H1 (cell line): ENCODE measurements around the gene HTN3. TPM values are rescaled to one million over a fixed set of nuclear protein-coding genes. Genes with fewer than 3 reads are reported as not detected.

Source experiments
- CTCF ChIA-PET: fragments of 300-600 bp; sonication (Branson Sonifier 250); formaldehyde crosslinking; loops from one replicate; lab custom pipeline; 2021; ENCODE audit not compliant: partially characterized antibody; lab: Charles Lee
- POLR2A ChIA-PET: fragments of 300-600 bp; sonication (Branson Sonifier 250); formaldehyde crosslinking; loops from one replicate; lab custom pipeline; 2021; ENCODE audit warnings: inconsistent platforms; ENCODE audit not compliant: partially characterized antibody; lab: Charles Lee
- DNase-seq, 2 experiments: peaks; one replicate each; pipeline versions ENCODE4 v3.0.0 to v3.0.0-alpha.2; 2010 to 2022; ENCODE audit warnings: low spot score in 2 of 2, low read depth in 1 of 2, mixed read lengths in 1 of 2
- FAIRE-seq: peaks from 2 replicates; lab custom pipeline; 2011; peaks lifted over from hg19 to GRCh38; lab: Jason Lieb, UNC
- H2AFZ ChIP-seq: 2 replicates; pipeline ENCODE4 v1.8.1; 2012; ENCODE audit warnings: low read length, inconsistent platforms
- H2AK5ac ChIP-seq: 2 replicates; pipeline ENCODE4 v1.6.1; 2013; ENCODE audit warnings: low read depth, low read length
- H2BK120ac ChIP-seq: replicated peaks from 2 replicates; pipeline ENCODE3; 2013; ENCODE audit warnings: low read depth, low read length, inconsistent platforms
- H2BK12ac ChIP-seq: 2 replicates; pipeline ENCODE4 v1.6.1; 2013; ENCODE audit warnings: low read depth, low read length
- H2BK15ac ChIP-seq: 2 replicates; pipeline ENCODE4 v1.6.1; 2013; ENCODE audit warnings: low read length
- H2BK20ac ChIP-seq: 2 replicates; pipeline ENCODE4 v1.6.1; 2013; ENCODE audit warnings: low read length
- H2BK5ac ChIP-seq: 2 replicates; pipeline ENCODE4 v1.6.1; 2013; ENCODE audit warnings: low read depth, low read length
- H3K14ac ChIP-seq: 2 replicates; pipeline ENCODE4 v1.6.1; 2013; ENCODE audit warnings: inconsistent platforms; ENCODE audit not compliant: insufficient read length
- H3K18ac ChIP-seq: 2 replicates; pipeline ENCODE4 v1.6.1; 2013; ENCODE audit warnings: low read length; ENCODE audit errors: extremely low read depth
- H3K23ac ChIP-seq: 2 replicates; pipeline ENCODE4 v1.6.1; 2013; ENCODE audit warnings: inconsistent platforms; ENCODE audit not compliant: insufficient read length
- H3K23me2 ChIP-seq: 2 replicates; pipeline ENCODE4 v1.6.1; 2013; ENCODE audit warnings: low read depth, low read length
- H3K27ac ChIP-seq: 2 replicates; pipeline ENCODE4 v1.6.1; 2011; ENCODE audit warnings: low read depth, low read length, inconsistent platforms
- H3K27me3 ChIP-seq, 4 experiments: replicated peaks in 1 of 4; 1 replicate in 1 of 4; 2 replicates in 3 of 4; pipeline versions ENCODE4 v1.6.1 to v1.8.1; 2011 to 2013; ENCODE audit warnings: low read length in 3 of 4, mild to moderate bottlenecking in 3 of 4, inconsistent platforms in 2 of 4, mixed read lengths in 2 of 4, moderate library complexity in 1 of 4; ENCODE audit not compliant: control insufficient read depth in 3 of 4, insufficient read depth in 3 of 4; ENCODE audit errors: extremely low read depth in 1 of 4
- H3K36me3 ChIP-seq, 4 experiments: 2 replicates each; pipeline versions ENCODE4 v1.6.1 to v1.8.1; 2011 to 2013; ENCODE audit warnings: mild to moderate bottlenecking in 4 of 4, low read length in 3 of 4, moderate library complexity in 2 of 4, control low read depth in 1 of 4, inconsistent platforms in 1 of 4; ENCODE audit not compliant: insufficient read depth in 4 of 4, control insufficient read depth in 2 of 4
- H3K4ac ChIP-seq: replicated peaks from 2 replicates; pipeline ENCODE3; 2013; ENCODE audit warnings: low read length, low read depth, mixed read lengths, inconsistent platforms; ENCODE audit not compliant: insufficient read length
- H3K4me1 ChIP-seq, 4 experiments: replicated peaks in 1 of 4; 1 replicate in 1 of 4; 2 replicates in 3 of 4; pipeline versions ENCODE4 v1.6.1 to v1.8.1; 2011 to 2013; ENCODE audit warnings: low read length in 3 of 4, inconsistent platforms in 2 of 4, mixed read lengths in 1 of 4; ENCODE audit not compliant: insufficient read depth in 4 of 4, control insufficient read depth in 3 of 4
- H3K4me2 ChIP-seq, 2 experiments: 2 replicates each; pipeline versions ENCODE4 v1.6.1 to v1.8.1; 2011 to 2013; ENCODE audit warnings: low read depth in 2 of 2, low read length in 2 of 2, control low read depth in 1 of 2, inconsistent platforms in 1 of 2, mild to moderate bottlenecking in 1 of 2; ENCODE audit not compliant: insufficient read depth in 1 of 2
- H3K4me3 ChIP-seq, 4 experiments: fragments of 200-600, 300-600 bp in 1 of 4; sonication (generic), shearing (Covaris generic), sonication (Bioruptor Twin) in 1 of 4; 2 replicates each; pipeline versions ENCODE4 v1.5.1 to v1.8.1; 2011 to 2016; ENCODE audit warnings: low read length in 4 of 4, low read depth in 3 of 4, control low read depth in 2 of 4, inconsistent platforms in 2 of 4, mild to moderate bottlenecking in 2 of 4, mixed read lengths in 1 of 4, moderate library complexity in 1 of 4; ENCODE audit not compliant: insufficient read depth in 2 of 4; ENCODE audit errors: extremely low read depth in 1 of 4
- H3K56ac ChIP-seq: replicated peaks from 2 replicates; pipeline ENCODE3; 2013; ENCODE audit warnings: low read depth, mild to moderate bottlenecking, mixed read lengths, low read length, inconsistent platforms; ENCODE audit not compliant: insufficient read length
- H3K79me1 ChIP-seq: 2 replicates; pipeline ENCODE4 v1.6.1; 2013; ENCODE audit warnings: low read depth, low read length, control low read depth
- H3K79me2 ChIP-seq, 2 experiments: 2 replicates each; pipeline versions ENCODE4 v1.6.1 to v1.8.1; 2012 to 2013; ENCODE audit warnings: low read length in 2 of 2, mild to moderate bottlenecking in 2 of 2, inconsistent platforms in 1 of 2; ENCODE audit not compliant: insufficient read depth in 2 of 2, control insufficient read depth in 1 of 2
- H3K9ac ChIP-seq, 4 experiments: replicated peaks in 1 of 4; 1 replicate in 1 of 4; 2 replicates in 3 of 4; pipeline versions ENCODE4 v1.6.1 to v1.8.1; 2011 to 2013; ENCODE audit warnings: low read depth in 3 of 4, low read length in 3 of 4, control low read depth in 2 of 4, mild to moderate bottlenecking in 2 of 4, moderate library complexity in 2 of 4, inconsistent platforms in 1 of 4; ENCODE audit errors: extremely low read depth in 1 of 4
- H3K9me3 ChIP-seq, 2 experiments: 2 replicates each; pipeline versions ENCODE4 v1.6.1 to v1.8.1; 2012 to 2013; ENCODE audit warnings: mild to moderate bottlenecking in 2 of 2, moderate library complexity in 2 of 2, control low read depth in 1 of 2, inconsistent platforms in 1 of 2, low read depth in 1 of 2, low read length in 1 of 2, mixed read lengths in 1 of 2; ENCODE audit not compliant: insufficient read depth in 2 of 2
- H4K20me1 ChIP-seq, 2 experiments: replicated peaks in 1 of 2; 2 replicates each; pipeline versions ENCODE3 to v1.8.1; 2011 to 2013; ENCODE audit warnings: inconsistent platforms in 2 of 2, low read length in 2 of 2, mild to moderate bottlenecking in 1 of 2; ENCODE audit not compliant: insufficient read depth in 2 of 2, control insufficient read depth in 1 of 2
- H4K5ac ChIP-seq: 2 replicates; pipeline ENCODE4 v1.6.1; 2013; ENCODE audit warnings: low read length, low read depth, mixed read lengths, inconsistent platforms; ENCODE audit not compliant: insufficient read length
- H4K8ac ChIP-seq: 2 replicates; pipeline ENCODE4 v1.8.0; 2013; ENCODE audit warnings: mild to moderate bottlenecking, moderate library complexity, low read length, inconsistent platforms; ENCODE audit not compliant: insufficient read depth; ENCODE audit errors: extremely low read depth
- H4K91ac ChIP-seq: replicated peaks from 2 replicates; pipeline ENCODE3; 2013; ENCODE audit warnings: low read length, mixed read lengths, inconsistent platforms; ENCODE audit not compliant: insufficient read length
- BACH1 ChIP-seq: IDR thresholded peaks from 2 replicates; pipeline ENCODE4 v1.6.1; 2012; ENCODE audit warnings: low read length, improper control_type of control experiment
- BRCA1 ChIP-seq: IDR thresholded peaks from 2 replicates; pipeline ENCODE4 v1.6.1; 2012; ENCODE audit warnings: low read depth, low read length, improper control_type of control experiment
- EP300 ChIP-seq, 2 experiments: IDR thresholded peaks; 1 replicate in 1 of 2; 2 replicates in 1 of 2; pipeline ENCODE4 v1.6.1; 2011 to 2012; ENCODE audit warnings: low read depth in 2 of 2, low read length in 2 of 2, mild to moderate bottlenecking in 2 of 2, borderline replicate concordance in 1 of 2, inconsistent platforms in 1 of 2, moderate library complexity in 1 of 2
- GABPA ChIP-seq: IDR thresholded peaks from 2 replicates; pipeline ENCODE4 v1.6.1; 2011; ENCODE audit warnings: mild to moderate bottlenecking, low read length, moderate library complexity, borderline replicate concordance; ENCODE audit not compliant: insufficient read depth
- KDM4A ChIP-seq: IDR thresholded peaks from one replicate; pipeline ENCODE4 v1.7.1; 2012; ENCODE audit warnings: low read depth, mild to moderate bottlenecking, moderate library complexity, low read length, inconsistent platforms; ENCODE audit not compliant: severe bottlenecking
- RNF2 ChIP-seq: fragments of 200-900, 300-1000 bp; sonication (generic); IDR thresholded peaks from 2 replicates; pipeline ENCODE4 v1.7.1; 2016; ENCODE audit warnings: borderline replicate concordance, low read depth, mild to moderate bottlenecking, antibody characterized with exemption, low read length; ENCODE audit not compliant: poor library complexity, severe bottlenecking; ENCODE audit errors: missing control alignments
- SIN3A ChIP-seq, 2 experiments: IDR thresholded peaks in 1 of 2; conservative IDR thresholded peaks in 1 of 2; 2 replicates each; pipeline ENCODE4 v1.6.1; 2011 to 2012; ENCODE audit warnings: low read length in 2 of 2, improper control_type of control experiment in 1 of 2, low read depth in 1 of 2, mild to moderate bottlenecking in 1 of 2
- TAF7 ChIP-seq: optimal IDR thresholded peaks from 2 replicates; pipeline ENCODE3; 2011; ENCODE audit warnings: low read depth, mild to moderate bottlenecking, inconsistent platforms, low read length, moderate library complexity, borderline replicate concordance
- ZNF274 ChIP-seq: IDR thresholded peaks from 2 replicates; pipeline ENCODE4 v1.7.0; 2012; ENCODE audit warnings: low read length, borderline replicate concordance; ENCODE audit errors: extremely low read depth
- WGBS, 2 experiments: shearing (Covaris generic) in 1 of 2; methylation state at CpG; one replicate each; pipeline versions ENCODE4 v1.1.6 to v1.1.7; 2013 to 2015; ENCODE audit warnings: low lambda C conversion rate in 2 of 2, mixed read lengths in 2 of 2, inconsistent platforms in 1 of 2, low coverage in 1 of 2, missing lambda C conversion rate in 1 of 2; ENCODE audit not compliant: insufficient replicate concordance in 2 of 2, insufficient coverage in 1 of 2, insufficient read length in 1 of 2; ENCODE audit errors: extremely low coverage in 1 of 2, missing lambda C conversion rate in 1 of 2; 5-methylcytosine and 5-hydroxymethylcytosine counted together
- polyA plus RNA-seq, 7 experiments: library from polyadenylated mRNA; depleted of rRNA in 3 of 7; stranded (reverse) in 5 of 7; unstranded in 2 of 7; fragments of >200 nt in 5 of 7; fragments of 200-250 nt in 2 of 7; gene quantifications; 1 replicate in 5 of 7; 2 replicates in 1 of 7; 4 replicates in 1 of 7; pipeline versions ENCODE4 v1.2.1 to v1.2.3, GENCODE V29; 2011 to 2013; ENCODE audit warnings: missing spikeins in 2 of 7, mixed read lengths in 2 of 7
- total RNA-seq: library from RNA; stranded (reverse); fragmentation: NEBNext Ultra II Directional; extraction: Animal tissue kit (Norgen Biotek cat#: 25700); gene quantifications from 2 replicates; pipeline ENCODE4 v1.2.1, GENCODE V29; 2021
- TF ChIP-seq, protein P1 (sequence below), 3 experiments: IDR thresholded peaks; 1 replicate in 2 of 3; 2 replicates in 1 of 3; pipeline versions ENCODE4 v1.5.1 to v1.6.1; 2011; ENCODE audit warnings: low read length in 3 of 3, mild to moderate bottlenecking in 3 of 3, inconsistent platforms in 2 of 3, low read depth in 1 of 3, moderate library complexity in 1 of 3; ENCODE audit not compliant: insufficient read depth in 1 of 3; ENCODE audit errors: control extremely low read depth in 1 of 3

HTN3 gene
- total and polyA plus RNA-seq, 2 of the 8 experiments (the other 6 are each of a cell fraction or from before 2014, with no cell fraction given) = not detected

- H3K27me3 ChIP-seq = no peaks in the 10 kb centered on the region
- H3K79me1 ChIP-seq = no peaks in the 10 kb centered on the region
- no peaks in the 10 kb centered on the region for H3K36me3 ChIP-seq
- DNase-seq (no peak), FAIRE-seq (no peak)
- H3K9me3 ChIP-seq = no peaks in the 10 kb centered on the region
- H2BK20ac ChIP-seq = no peak overlapping the region
- H3K4me3 ChIP-seq = no peak overlapping the region
- no peaks in the 10 kb centered on the region for H3K79me2 ChIP-seq
- H3K23ac ChIP-seq = no peak overlapping the region
- H3K18ac ChIP-seq = no peak overlapping the region
- H2AFZ ChIP-seq = no peak overlapping the region
- H3K23me2 ChIP-seq = no peaks in the 10 kb centered on the region
- WGBS, 2 experiments = 92% methylated on average over 3 of the region's 3 CpGs; no CpG with 5 or more reads in 1 of the 2 experiments
- no peak overlapping the region for H4K5ac ChIP-seq
- H3K4me1 ChIP-seq = no peaks in the 10 kb centered on the region
- H3K27ac ChIP-seq = no peak overlapping the region
- ChIA-PET CTCF (no interaction called here), POLR2A (no interaction called here)
- H4K91ac ChIP-seq = no peak overlapping the region
- H3K14ac ChIP-seq = no peak overlapping the region
- H2AK5ac ChIP-seq = no peak overlapping the region
- H3K4ac ChIP-seq = no peak overlapping the region
- H2BK12ac ChIP-seq = no peak overlapping the region
- H4K20me1 ChIP-seq = no peaks in the 10 kb centered on the region
- H2BK120ac ChIP-seq = no peak overlapping the region
- no peak overlapping the region for H4K8ac ChIP-seq
- H2BK15ac ChIP-seq = no peak overlapping the region
- H2BK5ac ChIP-seq = no peak overlapping the region
- H3K4me2 ChIP-seq = no peak overlapping the region
- no peak overlapping the region for H3K9ac ChIP-seq
- no peak overlapping the region for H3K56ac ChIP-seq
- TF ChIP-seq, protein P1, sequence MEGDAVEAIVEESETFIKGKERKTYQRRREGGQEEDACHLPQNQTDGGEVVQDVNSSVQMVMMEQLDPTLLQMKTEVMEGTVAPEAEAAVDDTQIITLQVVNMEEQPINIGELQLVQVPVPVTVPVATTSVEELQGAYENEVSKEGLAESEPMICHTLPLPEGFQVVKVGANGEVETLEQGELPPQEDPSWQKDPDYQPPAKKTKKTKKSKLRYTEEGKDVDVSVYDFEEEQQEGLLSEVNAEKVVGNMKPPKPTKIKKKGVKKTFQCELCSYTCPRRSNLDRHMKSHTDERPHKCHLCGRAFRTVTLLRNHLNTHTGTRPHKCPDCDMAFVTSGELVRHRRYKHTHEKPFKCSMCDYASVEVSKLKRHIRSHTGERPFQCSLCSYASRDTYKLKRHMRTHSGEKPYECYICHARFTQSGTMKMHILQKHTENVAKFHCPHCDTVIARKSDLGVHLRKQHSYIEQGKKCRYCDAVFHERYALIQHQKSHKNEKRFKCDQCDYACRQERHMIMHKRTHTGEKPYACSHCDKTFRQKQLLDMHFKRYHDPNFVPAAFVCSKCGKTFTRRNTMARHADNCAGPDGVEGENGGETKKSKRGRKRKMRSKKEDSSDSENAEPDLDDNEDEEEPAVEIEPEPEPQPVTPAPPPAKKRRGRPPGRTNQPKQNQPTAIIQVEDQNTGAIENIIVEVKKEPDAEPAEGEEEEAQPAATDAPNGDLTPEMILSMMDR (IDR thresholded peaks at IDR 0.05; ENCODE audit: control extremely low read depth in 1 of 3, insufficient read depth in 1 of 3, low read depth in 1 of 3, low read length in 3 of 3) = no peak
- no peak for TF ChIP-seq TAF7
- TF ChIP-seq GABPA = no peak
- no peak for TF ChIP-seq SIN3A (conservative IDR thresholded peaks at IDR 0.05 in 1 of 2, IDR thresholded peaks at IDR 0.05 in 1 of 2; ENCODE audit: low read depth in 1 of 2, low read length in 2 of 2)
- no peak for TF ChIP-seq EP300 (IDR thresholded peaks at IDR 0.05; ENCODE audit: borderline replicate concordance in 1 of 2, low read depth in 2 of 2, low read length in 2 of 2)
- TF ChIP-seq RNF2 = no peak
- no peak for TF ChIP-seq KDM4A
- TF ChIP-seq BRCA1 = no peak
- TF ChIP-seq ZNF274 = no peak
- TF ChIP-seq BACH1 = no peak
Observed at GRCh38 chr4:69999420-69999819, 28.8 kb upstream of the HTN3 start.
